Activated naive CD4-positive, alpha-beta T cell treated with anti-CD3 and anti-CD28 coated beads for 36 hours (primary cell): ENCODE data around the gene SASH1. TPM values are rescaled to one million over a fixed set of nuclear protein-coding genes. Genes with fewer than 3 reads are reported as not detected.

ENCODE experiments used
- CTCF ChIA-PET: fragments of 350-600 bp; sonication (Branson Sonifier 250); formaldehyde crosslinking; loops from one replicate; lab custom pipeline; 2021; ENCODE audit warnings: antibody characterized with exemption; lab: Charles Lee
- DNase-seq: peaks from one replicate; pipeline ENCODE4 v3.0.0-alpha.2; 2020
- H3K27ac Mint-ChIP-seq: one replicate; pipeline ENCODE4 v1.8.0; 2021; ENCODE audit warnings: mild to moderate bottlenecking, mixed read lengths
- H3K27me3 Mint-ChIP-seq: one replicate; pipeline ENCODE4 v1.8.0; 2021; ENCODE audit warnings: low read depth, mixed read lengths
- H3K36me3 Mint-ChIP-seq: one replicate; pipeline ENCODE4 v1.8.0; 2021; ENCODE audit warnings: low read depth, mixed read lengths
- H3K4me1 Mint-ChIP-seq: one replicate; pipeline ENCODE4 v1.8.0; 2021; ENCODE audit warnings: low read depth, mixed read lengths
- H3K4me3 Mint-ChIP-seq: one replicate; pipeline ENCODE4 v1.8.0; 2021; ENCODE audit warnings: mild to moderate bottlenecking, moderate library complexity, mixed read lengths
- H3K9me3 Mint-ChIP-seq: one replicate; pipeline ENCODE4 v1.8.0; 2021; ENCODE audit warnings: mixed read lengths
- intact Hi-C: fragments of 100-400 bp; cut with micrococcal nuclease; formaldehyde crosslinking; loops from one replicate; pipeline ENCODE4 v1.15.1; 2023
- total RNA-seq, 2 experiments: library from RNA; stranded (reverse); gene quantifications; one replicate each; pipeline ENCODE4 v1.2.3, GENCODE V29; 2021

Gene SASH1
- total RNA-seq, result not detected

GRCh38 chr6:148342350-148343046 lies at the start of gene SASH1:
SASH1 (plus strand) TSS chr6:148342838; CDS start chr6:148343068, 230 bp downstream.
- H3K9me3 Mint-ChIP-seq, result no peaks in the 10 kb centered on the region
- peaks cover 12% of the 10 kb centered on the region for H3K4me1 Mint-ChIP-seq
- peak; percentile 16 for DNase-seq
- H3K27ac Mint-ChIP-seq, result no peak within 1 kb of the TSS
- CTCF ChIA-PET, result no interaction called here
- intact Hi-C loops, result loop anchor here (5.0 kb wide), 1 partner anchor 140 kb away; no protein-coding TSS in a partner anchor
- peaks cover 52% of the 10 kb centered on the region for H3K27me3 Mint-ChIP-seq
- H3K4me3 Mint-ChIP-seq, result peak within 1 kb of the TSS; percentile 64
- H3K36me3 Mint-ChIP-seq, result no peaks in the 10 kb centered on the region

GRCh38 chr6:148293181-148293995 lies 49.2 kb upstream of the SASH1 start:
- no peak overlapping the region for H3K4me3 Mint-ChIP-seq
- H3K27ac Mint-ChIP-seq, result no peak overlapping the region
- CTCF ChIA-PET, result no interaction called here

GRCh38 chr6:148294059-148294458 lies 48.6 kb upstream of the SASH1 start:
- Mint-ChIP-seq H3K9me3 (no peaks in the 10 kb centered on the region), H3K36me3 (no peaks in the 10 kb centered on the region), H3K4me1 (no peaks in the 10 kb centered on the region), H3K27ac (no peak overlapping the region), H3K27me3 (peaks cover 12% of the 10 kb centered on the region), H3K4me3 (no peak overlapping the region)
- DNase-seq, result no peak
- intact Hi-C loops, result no loop called here
- CTCF ChIA-PET, result no interaction called here

More at GRCh38 chr6:148293181-148293995, 49.2 kb upstream of the SASH1 start:
- no peak for DNase-seq
- no peaks in the 10 kb centered on the region for H3K4me1 Mint-ChIP-seq
- intact Hi-C loops, result no loop called here
- H3K27me3 Mint-ChIP-seq, result peaks cover 12% of the 10 kb centered on the region
- H3K36me3 Mint-ChIP-seq, result no peaks in the 10 kb centered on the region
- no peaks in the 10 kb centered on the region for H3K9me3 Mint-ChIP-seq

- Mint-ChIP-seq H3K4me3 (no peak overlapping the region), H3K9me3 (no peaks in the 10 kb centered on the region), H3K4me1 (no peaks in the 10 kb centered on the region), H3K27ac (no peak overlapping the region), H3K36me3 (no peaks in the 10 kb centered on the region), H3K27me3 (peaks cover 11% of the 10 kb centered on the region)
- no peak for DNase-seq
- CTCF ChIA-PET, result no interaction called here
- intact Hi-C loops, result no loop called here
Measured at GRCh38 chr6:148295261-148295887, 47.3 kb upstream of the SASH1 start.

- intact Hi-C loops, result no loop called here
- no peaks in the 10 kb centered on the region for H3K9me3 Mint-ChIP-seq
- H3K4me3 Mint-ChIP-seq, result no peak overlapping the region
- CTCF ChIA-PET, result no interaction called here
- H3K36me3 Mint-ChIP-seq, result no peaks in the 10 kb centered on the region
- H3K27me3 Mint-ChIP-seq, result peaks cover 11% of the 10 kb centered on the region
- no peak for DNase-seq
- H3K27ac Mint-ChIP-seq, result no peak overlapping the region
- H3K4me1 Mint-ChIP-seq, result no peaks in the 10 kb centered on the region
Measured at GRCh38 chr6:148296771-148297170, 45.9 kb upstream of the SASH1 start.

GRCh38 chr6:148298683-148299082 lies 44.0 kb upstream of the SASH1 start:
- CTCF ChIA-PET, result no interaction called here
- Mint-ChIP-seq H3K9me3 (no peaks in the 10 kb centered on the region), H3K27ac (no peak overlapping the region), H3K27me3 (peaks cover 14% of the 10 kb centered on the region), H3K36me3 (no peaks in the 10 kb centered on the region), H3K4me1 (no peaks in the 10 kb centered on the region), H3K4me3 (no peak overlapping the region)
- intact Hi-C loops, result no loop called here
- no peak for DNase-seq

GRCh38 chr6:148303616-148304015 lies 39.0 kb upstream of the SASH1 start:
- Mint-ChIP-seq H3K36me3 (no peaks in the 10 kb centered on the region), H3K27ac (no peak overlapping the region), H3K9me3 (no peaks in the 10 kb centered on the region), H3K4me3 (no peak overlapping the region), H3K27me3 (peaks cover 5% of the 10 kb centered on the region), H3K4me1 (no peaks in the 10 kb centered on the region)
- CTCF ChIA-PET, result interaction anchor here (0.7 kb wide), 1 partner anchor 12 kb away, joined by 3 read pairs; no protein-coding TSS in a partner anchor
- intact Hi-C loops, result no loop called here
- no peak for DNase-seq

GRCh38 chr6:148304976-148305375 lies 37.7 kb upstream of the SASH1 start:
- intact Hi-C loops, result no loop called here
- Mint-ChIP-seq H3K4me3 (no peak overlapping the region), H3K27ac (no peak overlapping the region), H3K36me3 (no peaks in the 10 kb centered on the region), H3K9me3 (no peaks in the 10 kb centered on the region), H3K27me3 (peaks cover 5% of the 10 kb centered on the region), H3K4me1 (no peaks in the 10 kb centered on the region)
- DNase-seq, result no peak
- CTCF ChIA-PET, result no interaction called here

GRCh38 chr6:148306286-148306685 lies 36.4 kb upstream of the SASH1 start:
- DNase-seq, result no peak
- no peak overlapping the region for H3K4me3 Mint-ChIP-seq
- H3K27ac Mint-ChIP-seq, result no peak overlapping the region
- intact Hi-C loops, result no loop called here
- H3K36me3 Mint-ChIP-seq, result no peaks in the 10 kb centered on the region
- CTCF ChIA-PET, result no interaction called here
- no peaks in the 10 kb centered on the region for H3K9me3 Mint-ChIP-seq
- no peaks in the 10 kb centered on the region for H3K4me1 Mint-ChIP-seq
- peaks cover 3% of the 10 kb centered on the region for H3K27me3 Mint-ChIP-seq

- Mint-ChIP-seq H3K4me1 (no peaks in the 10 kb centered on the region), H3K9me3 (no peaks in the 10 kb centered on the region), H3K27ac (no peak overlapping the region), H3K36me3 (no peaks in the 10 kb centered on the region), H3K27me3 (peaks cover under 1% of the 10 kb centered on the region), H3K4me3 (no peak overlapping the region)
- intact Hi-C loops, result no loop called here
- no peak for DNase-seq
- CTCF ChIA-PET, result no interaction called here
Measured at GRCh38 chr6:148307405-148307804, 35.2 kb upstream of the SASH1 start.

GRCh38 chr6:148309301-148309700 lies 33.3 kb upstream of the SASH1 start:
- Mint-ChIP-seq H3K9me3 (no peaks in the 10 kb centered on the region), H3K4me3 (no peak overlapping the region), H3K27me3 (peaks cover 2% of the 10 kb centered on the region), H3K27ac (no peak overlapping the region), H3K36me3 (no peaks in the 10 kb centered on the region), H3K4me1 (no peaks in the 10 kb centered on the region)
- CTCF ChIA-PET, result interaction anchor here (0.6 kb wide), 1 partner anchor 139 kb away, joined by 3 read pairs; no protein-coding TSS in a partner anchor
- no peak for DNase-seq
- intact Hi-C loops, result no loop called here

GRCh38 chr6:148311966-148312669 lies 30.5 kb upstream of the SASH1 start:
- Mint-ChIP-seq H3K27me3 (peaks cover 2% of the 10 kb centered on the region), H3K36me3 (no peaks in the 10 kb centered on the region), H3K9me3 (no peaks in the 10 kb centered on the region), H3K4me3 (no peak overlapping the region), H3K27ac (no peak overlapping the region), H3K4me1 (no peaks in the 10 kb centered on the region)
- no peak for DNase-seq
- CTCF ChIA-PET, result no interaction called here
- intact Hi-C loops, result no loop called here
